ENCODE results near the gene PRRG2. TPM values are rescaled to one million over a fixed set of nuclear protein-coding genes. Genes with fewer than 3 reads are reported as not detected.

The PRRG2 gene
- total RNA-seq, 1 donor from 2014 or later, result not detected

DNA sequence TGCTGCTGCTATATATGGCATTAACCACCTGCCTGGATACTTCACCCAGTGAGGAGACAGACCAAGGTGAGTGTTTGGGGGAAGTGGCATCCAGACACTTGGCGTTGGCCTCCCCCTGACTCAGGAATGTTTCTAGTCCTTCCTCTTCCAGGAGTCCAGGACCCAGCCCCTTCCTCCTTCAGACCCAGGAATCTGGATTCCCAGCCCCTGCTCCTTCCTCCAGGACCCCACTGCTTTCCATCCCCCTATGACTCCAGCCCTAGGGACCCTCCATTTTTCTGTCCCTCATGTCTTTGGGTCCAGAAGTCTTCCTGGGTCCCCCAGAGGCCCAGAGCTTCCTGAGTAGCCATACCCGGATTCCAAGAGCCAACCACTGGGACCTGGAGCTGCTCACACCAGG is 2.1 kb downstream of the PRRG2 start:
- Histone ChIP-seq H3K4me1 (peaks cover 5 to 11% of the 10 kb centered on the region in 2 donors), H3K9me3 (no peaks in the 10 kb centered on the region)
- intact Hi-C loops (cut with DNase I), result no loop called here

DNA sequence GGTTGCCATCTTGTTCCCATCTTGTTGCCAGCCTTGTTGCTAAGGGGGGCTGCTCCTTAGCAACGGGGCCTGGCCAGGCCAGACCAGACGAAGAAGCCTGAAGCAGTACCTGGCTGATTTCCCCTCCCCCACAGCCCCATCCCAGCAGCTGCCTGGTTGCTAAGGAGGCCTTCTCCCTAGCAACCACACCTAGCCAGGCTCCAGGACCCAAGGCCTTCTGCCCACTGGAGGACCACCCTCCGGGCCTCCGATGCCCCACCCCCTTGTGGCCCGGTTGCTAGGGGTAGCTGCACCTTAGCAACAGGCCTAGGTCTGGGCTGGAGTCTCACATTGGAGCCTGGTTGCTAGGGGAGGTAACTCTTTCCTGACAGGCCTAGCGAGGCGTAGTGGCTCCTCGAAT is 3.9 kb downstream of the PRRG2 start:
- Histone ChIP-seq H3K4me3 (no peak overlapping the region), H3K27ac (no peak overlapping the region), H3K4me1 (peaks cover 0 to 4% of the 10 kb centered on the region in 2 donors), H3K27me3 (no peaks in the 10 kb centered on the region), H3K36me3 (no peaks in the 10 kb centered on the region), H3K9me3 (no peaks in the 10 kb centered on the region)
- TF ChIP-seq, protein P1, sequence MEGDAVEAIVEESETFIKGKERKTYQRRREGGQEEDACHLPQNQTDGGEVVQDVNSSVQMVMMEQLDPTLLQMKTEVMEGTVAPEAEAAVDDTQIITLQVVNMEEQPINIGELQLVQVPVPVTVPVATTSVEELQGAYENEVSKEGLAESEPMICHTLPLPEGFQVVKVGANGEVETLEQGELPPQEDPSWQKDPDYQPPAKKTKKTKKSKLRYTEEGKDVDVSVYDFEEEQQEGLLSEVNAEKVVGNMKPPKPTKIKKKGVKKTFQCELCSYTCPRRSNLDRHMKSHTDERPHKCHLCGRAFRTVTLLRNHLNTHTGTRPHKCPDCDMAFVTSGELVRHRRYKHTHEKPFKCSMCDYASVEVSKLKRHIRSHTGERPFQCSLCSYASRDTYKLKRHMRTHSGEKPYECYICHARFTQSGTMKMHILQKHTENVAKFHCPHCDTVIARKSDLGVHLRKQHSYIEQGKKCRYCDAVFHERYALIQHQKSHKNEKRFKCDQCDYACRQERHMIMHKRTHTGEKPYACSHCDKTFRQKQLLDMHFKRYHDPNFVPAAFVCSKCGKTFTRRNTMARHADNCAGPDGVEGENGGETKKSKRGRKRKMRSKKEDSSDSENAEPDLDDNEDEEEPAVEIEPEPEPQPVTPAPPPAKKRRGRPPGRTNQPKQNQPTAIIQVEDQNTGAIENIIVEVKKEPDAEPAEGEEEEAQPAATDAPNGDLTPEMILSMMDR (IDR thresholded peaks at IDR 0.05), result no peak
- intact Hi-C loops (cut with DNase I), result no loop called here
- no peak for DNase-seq (ENCODE audit: low spot score in 2 of 2)

More for the DNA sequence above, 2.1 kb downstream of the PRRG2 start:
- Histone ChIP-seq H3K27me3 (no peaks in the 10 kb centered on the region), H3K4me3 (no peak overlapping the region), H3K27ac (no peak overlapping the region), H3K36me3 (no peaks in the 10 kb centered on the region)
- TF ChIP-seq, protein P1 (IDR thresholded peaks at IDR 0.05), result no peak
- DNase-seq (ENCODE audit: low spot score in 2 of 2), result no peak

- TF ChIP-seq, protein P1 (IDR thresholded peaks at IDR 0.05), result no peak
- intact Hi-C loops (cut with DNase I), result no loop called here
- H3K9me3 ChIP-seq, result no peaks in the 10 kb centered on the region
- H3K36me3 ChIP-seq, result no peaks in the 10 kb centered on the region
- H3K27me3 ChIP-seq, result no peaks in the 10 kb centered on the region
- no peaks in the 10 kb centered on the region for H3K4me1 ChIP-seq
- no peak for DNase-seq (ENCODE audit: low spot score in 2 of 2)
- no peak overlapping the region for H3K4me3 ChIP-seq
- no peak overlapping the region for H3K27ac ChIP-seq
These were observed 6.1 kb downstream of the PRRG2 start for GRCh38 chr19:49587227-49587626.

DNA sequence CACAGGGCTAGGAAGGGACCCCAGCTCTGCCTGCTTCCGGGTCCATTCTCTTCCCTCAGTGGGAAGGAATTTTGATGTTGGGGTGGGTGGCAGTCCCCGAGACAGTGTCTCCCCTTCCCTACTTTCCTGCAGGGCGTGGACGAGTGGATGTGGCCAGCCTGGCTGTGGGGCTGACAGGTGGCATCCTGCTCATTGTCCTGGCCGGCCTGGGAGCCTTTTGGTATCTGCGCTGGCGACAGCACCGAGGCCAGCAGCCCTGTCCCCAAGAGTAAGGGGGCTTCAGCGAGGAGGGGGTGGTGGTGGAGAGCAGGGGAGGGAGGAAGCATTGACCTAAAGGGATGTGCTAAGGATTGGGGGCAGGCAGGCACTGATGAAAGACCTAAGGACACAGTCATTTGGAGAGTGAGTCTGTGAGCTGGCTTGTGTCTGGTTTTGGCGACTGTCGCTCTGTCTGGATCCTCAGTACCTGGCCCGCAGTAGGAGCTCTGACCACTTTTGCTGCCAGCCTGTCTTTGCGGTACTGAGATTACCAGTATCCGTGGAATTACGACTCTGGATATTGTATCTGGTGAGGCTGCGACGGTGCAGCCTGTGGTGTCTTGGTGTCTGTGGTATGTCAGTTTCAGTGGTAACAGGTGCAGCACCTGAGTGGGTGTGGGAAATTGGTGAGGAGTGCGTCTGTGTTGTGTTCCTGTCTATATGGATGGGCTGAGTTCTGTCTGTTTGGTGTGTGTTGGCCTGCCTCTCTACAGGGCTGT is 7.4 kb downstream of the PRRG2 start:
- Histone ChIP-seq H3K36me3 (no peaks in the 10 kb centered on the region), H3K27me3 (no peaks in the 10 kb centered on the region), H3K4me3 (no peak overlapping the region), H3K27ac (no peak overlapping the region), H3K4me1 (peaks cover under 1 to 5% of the 10 kb centered on the region in 2 donors), H3K9me3 (no peaks in the 10 kb centered on the region)
- TF ChIP-seq, protein P1 (IDR thresholded peaks at IDR 0.05), result no peak
- no peak for DNase-seq (ENCODE audit: low spot score in 2 of 2)
- intact Hi-C loops (cut with DNase I), result loop anchor here (1.0 kb wide), 1 partner anchor 8 kb away; the partner anchor contains the start of gene NOSIP

GRCh38 chr19:49589502-49589905 is 8.4 kb downstream of the PRRG2 start:
- H3K27ac ChIP-seq, result peak overlapping the region; percentile 82 to 87
- peak overlapping the region in 1 of 2 donors; percentile 81 for H3K4me3 ChIP-seq
- H3K27me3 ChIP-seq, result no peaks in the 10 kb centered on the region
- H3K36me3 ChIP-seq, result peaks cover 5 to 6% of the 10 kb centered on the region in 2 donors
- no peaks in the 10 kb centered on the region for H3K9me3 ChIP-seq
- TF ChIP-seq, protein P1 (IDR thresholded peaks at IDR 0.05), result no peak
- no peak for DNase-seq (ENCODE audit: low spot score in 2 of 2)
- H3K4me1 ChIP-seq, result peaks cover 2 to 12% of the 10 kb centered on the region in 2 donors
- intact Hi-C loops (cut with DNase I), result loop anchor here (1.0 kb wide), 1 partner anchor 9 kb away; the partner anchor contains the start of gene NOSIP
